ENCODE data around the gene EYS.

The EYS gene

DNA sequence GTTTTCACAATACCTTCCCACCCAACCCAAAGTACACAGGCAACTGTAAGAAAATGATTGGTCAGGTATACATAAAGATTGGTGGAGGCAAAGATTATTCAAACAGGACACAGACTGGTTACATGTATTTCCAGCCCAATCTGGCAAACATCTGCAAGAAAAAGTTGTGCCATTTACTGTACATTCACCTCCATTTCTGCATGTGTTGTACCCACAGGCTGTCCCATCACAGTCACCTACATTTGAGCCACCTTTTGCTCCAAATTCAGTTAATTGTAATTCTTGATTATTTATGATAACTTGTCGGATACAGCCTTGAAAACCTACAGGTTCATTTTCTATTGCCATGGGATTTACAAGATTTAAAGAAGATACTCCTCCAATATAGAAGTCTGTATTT is 1985.8 kb downstream of the EYS start:
- ATAC-seq: no peak
- TF ChIP-seq ZNF8 (CRISPR knock-in tag; IDR thresholded peaks at IDR 0.05): no peak
- TF ChIP-seq TOX (CRISPR knock-in tag; IDR thresholded peaks at IDR 0.05; ENCODE audit: borderline replicate concordance): no peak

DNA sequence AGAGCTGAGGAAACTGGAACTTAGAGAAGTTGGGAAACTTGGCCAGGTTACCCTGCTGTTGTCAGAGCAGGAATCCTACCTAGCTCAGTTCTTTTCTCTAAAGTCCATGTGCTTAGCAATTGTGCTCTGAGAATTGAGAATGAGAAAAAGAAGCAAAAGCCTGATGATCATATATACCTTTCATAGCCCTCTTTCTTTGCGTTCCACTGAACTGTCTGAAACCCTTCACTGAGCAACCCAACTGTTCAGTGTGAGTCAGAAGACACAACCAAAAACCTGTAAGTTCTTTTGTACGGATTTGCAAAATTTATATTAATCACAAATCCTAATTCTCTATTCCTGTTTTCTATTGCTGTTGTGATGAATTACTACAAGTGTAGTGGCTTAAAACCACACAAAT is 1990.9 kb downstream of the EYS start:
- ATAC-seq: no peak
- TF ChIP-seq RARB (CRISPR knock-in tag; IDR thresholded peaks at IDR 0.05): no peak
- no peak for TF ChIP-seq ZC3H10 (CRISPR knock-in tag; IDR thresholded peaks at IDR 0.05)
- no peak for TF ChIP-seq SNAI2 (CRISPR knock-in tag; IDR thresholded peaks at IDR 0.05)
- TF ChIP-seq ZNF8 (CRISPR knock-in tag; IDR thresholded peaks at IDR 0.05): no peak
- TF ChIP-seq, protein P1, sequence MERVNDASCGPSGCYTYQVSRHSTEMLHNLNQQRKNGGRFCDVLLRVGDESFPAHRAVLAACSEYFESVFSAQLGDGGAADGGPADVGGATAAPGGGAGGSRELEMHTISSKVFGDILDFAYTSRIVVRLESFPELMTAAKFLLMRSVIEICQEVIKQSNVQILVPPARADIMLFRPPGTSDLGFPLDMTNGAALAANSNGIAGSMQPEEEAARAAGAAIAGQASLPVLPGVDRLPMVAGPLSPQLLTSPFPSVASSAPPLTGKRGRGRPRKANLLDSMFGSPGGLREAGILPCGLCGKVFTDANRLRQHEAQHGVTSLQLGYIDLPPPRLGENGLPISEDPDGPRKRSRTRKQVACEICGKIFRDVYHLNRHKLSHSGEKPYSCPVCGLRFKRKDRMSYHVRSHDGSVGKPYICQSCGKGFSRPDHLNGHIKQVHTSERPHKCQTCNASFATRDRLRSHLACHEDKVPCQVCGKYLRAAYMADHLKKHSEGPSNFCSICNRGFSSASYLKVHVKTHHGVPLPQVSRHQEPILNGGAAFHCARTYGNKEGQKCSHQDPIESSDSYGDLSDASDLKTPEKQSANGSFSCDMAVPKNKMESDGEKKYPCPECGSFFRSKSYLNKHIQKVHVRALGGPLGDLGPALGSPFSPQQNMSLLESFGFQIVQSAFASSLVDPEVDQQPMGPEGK (CRISPR knock-in tag; IDR thresholded peaks at IDR 0.05; ENCODE audit: borderline replicate concordance): no peak
- TF ChIP-seq, protein P2, sequence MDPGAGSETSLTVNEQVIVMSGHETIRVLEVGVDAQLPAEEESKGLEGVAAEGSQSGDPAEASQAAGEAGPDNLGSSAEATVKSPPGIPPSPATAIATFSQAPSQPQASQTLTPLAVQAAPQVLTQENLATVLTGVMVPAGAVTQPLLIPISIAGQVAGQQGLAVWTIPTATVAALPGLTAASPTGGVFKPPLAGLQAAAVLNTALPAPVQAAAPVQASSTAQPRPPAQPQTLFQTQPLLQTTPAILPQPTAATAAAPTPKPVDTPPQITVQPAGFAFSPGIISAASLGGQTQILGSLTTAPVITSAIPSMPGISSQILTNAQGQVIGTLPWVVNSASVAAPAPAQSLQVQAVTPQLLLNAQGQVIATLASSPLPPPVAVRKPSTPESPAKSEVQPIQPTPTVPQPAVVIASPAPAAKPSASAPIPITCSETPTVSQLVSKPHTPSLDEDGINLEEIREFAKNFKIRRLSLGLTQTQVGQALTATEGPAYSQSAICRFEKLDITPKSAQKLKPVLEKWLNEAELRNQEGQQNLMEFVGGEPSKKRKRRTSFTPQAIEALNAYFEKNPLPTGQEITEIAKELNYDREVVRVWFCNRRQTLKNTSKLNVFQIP (CRISPR knock-in tag; IDR thresholded peaks at IDR 0.05; ENCODE audit: borderline replicate concordance, low read depth): no peak
- TF ChIP-seq, protein P3, sequence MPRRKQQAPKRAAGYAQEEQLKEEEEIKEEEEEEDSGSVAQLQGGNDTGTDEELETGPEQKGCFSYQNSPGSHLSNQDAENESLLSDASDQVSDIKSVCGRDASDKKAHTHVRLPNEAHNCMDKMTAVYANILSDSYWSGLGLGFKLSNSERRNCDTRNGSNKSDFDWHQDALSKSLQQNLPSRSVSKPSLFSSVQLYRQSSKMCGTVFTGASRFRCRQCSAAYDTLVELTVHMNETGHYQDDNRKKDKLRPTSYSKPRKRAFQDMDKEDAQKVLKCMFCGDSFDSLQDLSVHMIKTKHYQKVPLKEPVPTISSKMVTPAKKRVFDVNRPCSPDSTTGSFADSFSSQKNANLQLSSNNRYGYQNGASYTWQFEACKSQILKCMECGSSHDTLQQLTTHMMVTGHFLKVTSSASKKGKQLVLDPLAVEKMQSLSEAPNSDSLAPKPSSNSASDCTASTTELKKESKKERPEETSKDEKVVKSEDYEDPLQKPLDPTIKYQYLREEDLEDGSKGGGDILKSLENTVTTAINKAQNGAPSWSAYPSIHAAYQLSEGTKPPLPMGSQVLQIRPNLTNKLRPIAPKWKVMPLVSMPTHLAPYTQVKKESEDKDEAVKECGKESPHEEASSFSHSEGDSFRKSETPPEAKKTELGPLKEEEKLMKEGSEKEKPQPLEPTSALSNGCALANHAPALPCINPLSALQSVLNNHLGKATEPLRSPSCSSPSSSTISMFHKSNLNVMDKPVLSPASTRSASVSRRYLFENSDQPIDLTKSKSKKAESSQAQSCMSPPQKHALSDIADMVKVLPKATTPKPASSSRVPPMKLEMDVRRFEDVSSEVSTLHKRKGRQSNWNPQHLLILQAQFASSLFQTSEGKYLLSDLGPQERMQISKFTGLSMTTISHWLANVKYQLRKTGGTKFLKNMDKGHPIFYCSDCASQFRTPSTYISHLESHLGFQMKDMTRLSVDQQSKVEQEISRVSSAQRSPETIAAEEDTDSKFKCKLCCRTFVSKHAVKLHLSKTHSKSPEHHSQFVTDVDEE (CRISPR knock-in tag; IDR thresholded peaks at IDR 0.05): no peak

DNA sequence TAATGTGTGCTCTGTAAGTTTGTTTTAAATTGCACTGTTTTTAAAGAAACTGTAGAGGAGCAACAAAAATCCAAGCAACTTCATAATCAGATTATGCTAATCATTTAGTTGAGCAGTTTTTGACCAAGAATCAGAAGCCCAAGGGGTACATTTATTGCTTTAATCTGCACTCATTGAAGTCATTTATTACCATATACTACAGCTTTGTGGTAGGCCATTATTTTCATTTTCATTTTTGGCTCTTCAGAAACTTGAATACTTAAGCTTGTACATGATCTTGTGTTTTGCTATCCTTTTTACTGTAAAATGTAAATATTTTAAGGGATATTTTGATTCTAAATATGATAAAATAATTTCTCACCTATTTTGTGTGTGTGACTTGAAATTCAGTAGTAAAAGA is 1992.9 kb downstream of the EYS start:
- ATAC-seq: no peak
- TF ChIP-seq ZC3H10 (CRISPR knock-in tag; IDR thresholded peaks at IDR 0.05): no peak
- TF ChIP-seq ZNF565 (CRISPR knock-in tag; conservative IDR thresholded peaks at IDR 0.05; ENCODE audit: low read depth): no peak
- TF ChIP-seq TOX (CRISPR knock-in tag; IDR thresholded peaks at IDR 0.05; ENCODE audit: borderline replicate concordance): no peak
- no peak for TF ChIP-seq ZFP3 (CRISPR knock-in tag; IDR thresholded peaks at IDR 0.05)
- no peak for TF ChIP-seq ARNTL (CRISPR knock-in tag; IDR thresholded peaks at IDR 0.05; ENCODE audit: borderline replicate concordance, low read depth)
- TF ChIP-seq BACH2 (CRISPR knock-in tag; IDR thresholded peaks at IDR 0.05; ENCODE audit: borderline replicate concordance): no peak
- TF ChIP-seq GLIS3 (CRISPR knock-in tag; IDR thresholded peaks at IDR 0.05): no peak

DNA sequence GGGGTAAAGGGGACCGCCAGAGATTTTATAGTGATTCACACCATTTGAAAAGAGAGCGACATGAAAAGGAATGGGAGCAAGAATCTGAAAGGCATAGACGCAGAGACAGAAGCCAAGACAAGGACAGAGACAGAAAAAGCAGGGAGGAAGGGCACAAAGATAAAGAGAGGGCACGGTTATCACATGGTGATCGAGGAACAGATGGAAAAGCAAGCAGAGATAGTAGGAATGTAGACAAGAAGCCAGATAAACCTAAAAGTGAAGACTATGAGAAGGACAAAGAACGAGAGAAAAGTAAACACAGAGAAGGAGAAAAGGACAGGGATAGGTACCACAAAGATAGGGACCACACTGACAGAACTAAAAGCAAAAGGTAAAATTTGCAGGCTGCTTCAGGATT is 1993.7 kb downstream of the EYS start:
- TF ChIP-seq OSR1 (CRISPR knock-in tag; IDR thresholded peaks at IDR 0.05) (no peak), ISL1 (CRISPR knock-in tag; IDR thresholded peaks at IDR 0.05) (no peak), TCF4 (CRISPR knock-in tag; IDR thresholded peaks at IDR 0.05; ENCODE audit: borderline replicate concordance) (no peak), GLIS3 (CRISPR knock-in tag; IDR thresholded peaks at IDR 0.05) (no peak), ZFP3 (CRISPR knock-in tag; IDR thresholded peaks at IDR 0.05) (no peak), PPARA (CRISPR knock-in tag; IDR thresholded peaks at IDR 0.05; ENCODE audit: borderline replicate concordance) (no peak), SNAI2 (CRISPR knock-in tag; IDR thresholded peaks at IDR 0.05) (no peak), CSDC2 (CRISPR knock-in tag; IDR thresholded peaks at IDR 0.05) (no peak), ZNF70 (CRISPR knock-in tag; IDR thresholded peaks at IDR 0.05) (no peak), ZC3H10 (CRISPR knock-in tag; IDR thresholded peaks at IDR 0.05) (no peak)
- TF ChIP-seq, protein P4, sequence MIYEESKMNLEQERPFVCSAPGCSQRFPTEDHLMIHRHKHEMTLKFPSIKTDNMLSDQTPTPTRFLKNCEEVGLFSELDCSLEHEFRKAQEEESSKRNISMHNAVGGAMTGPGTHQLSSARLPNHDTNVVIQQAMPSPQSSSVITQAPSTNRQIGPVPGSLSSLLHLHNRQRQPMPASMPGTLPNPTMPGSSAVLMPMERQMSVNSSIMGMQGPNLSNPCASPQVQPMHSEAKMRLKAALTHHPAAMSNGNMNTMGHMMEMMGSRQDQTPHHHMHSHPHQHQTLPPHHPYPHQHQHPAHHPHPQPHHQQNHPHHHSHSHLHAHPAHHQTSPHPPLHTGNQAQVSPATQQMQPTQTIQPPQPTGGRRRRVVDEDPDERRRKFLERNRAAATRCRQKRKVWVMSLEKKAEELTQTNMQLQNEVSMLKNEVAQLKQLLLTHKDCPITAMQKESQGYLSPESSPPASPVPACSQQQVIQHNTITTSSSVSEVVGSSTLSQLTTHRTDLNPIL (CRISPR knock-in tag; IDR thresholded peaks at IDR 0.05; ENCODE audit: low read depth): no peak
- TF ChIP-seq, protein P2 (CRISPR knock-in tag; IDR thresholded peaks at IDR 0.05; ENCODE audit: borderline replicate concordance, low read depth): no peak
- TF ChIP-seq, protein P1 (CRISPR knock-in tag; IDR thresholded peaks at IDR 0.05; ENCODE audit: borderline replicate concordance): no peak
- no peak for ATAC-seq

All from SK-N-SH treated with all-trans-retinoic acid at 6 μM for 48 hours (cell line).